NCI-H128 (cell line): Measurements from ENCODE around the gene FKBP5.
"Not testable (repeated sequence)": the region's sequence is repeated elsewhere in the genome, so short reads cannot be mapped to it uniquely, and the experiment has no call there.

ENCODE experiments used
- DNase-seq: peaks from one replicate; lab custom pipeline; 2025; ENCODE audit not compliant: unreplicated experiment; lab: John Stamatoyannopoulos, UW

FKBP5 gene

DNA sequence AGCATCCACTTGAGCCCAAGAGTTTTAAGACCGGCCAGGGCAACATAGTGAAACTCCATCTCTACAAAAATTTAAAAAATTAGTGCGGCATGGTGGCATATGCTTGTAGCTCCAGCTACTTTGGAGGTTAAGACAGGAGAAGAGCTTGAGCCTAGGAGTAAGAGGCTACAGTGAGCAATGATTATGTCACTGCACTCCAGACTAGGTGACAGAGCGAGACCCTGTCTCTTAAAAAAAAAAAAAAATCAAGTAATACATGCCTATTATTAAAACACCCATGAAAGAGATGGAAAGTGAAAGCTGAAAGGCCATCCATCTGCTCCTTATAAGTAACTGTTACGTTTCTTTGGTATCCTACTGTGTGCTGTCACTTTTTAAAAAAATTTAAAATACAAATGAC, 66.4 kb downstream of the FKBP5 start:
- no peak for DNase-seq

- DNase-seq: no peak
These were observed 68.0 kb downstream of the FKBP5 start for GRCh38 chr6:35620706-35621105.

GRCh38 chr6:35613762-35614161, 75.0 kb downstream of the FKBP5 start:
- no peak for DNase-seq

DNA sequence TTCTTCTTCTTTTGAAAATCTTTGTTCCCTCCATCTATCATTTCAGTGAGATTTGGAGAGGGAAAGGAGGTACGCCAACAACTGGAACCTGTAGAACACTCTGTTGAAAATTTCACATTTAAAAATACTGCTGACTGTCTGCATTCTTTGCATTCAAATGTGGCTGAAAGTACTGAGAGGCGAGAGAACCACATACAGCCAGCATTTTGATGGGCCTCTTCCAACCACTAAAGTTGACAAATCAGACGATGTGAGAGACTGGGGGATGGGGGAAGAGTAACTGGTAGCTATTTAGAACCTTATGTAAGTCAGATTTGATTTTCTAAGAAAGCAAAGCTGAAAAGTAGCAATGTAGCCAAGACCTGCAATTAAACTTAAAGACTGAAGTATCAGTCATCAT, 77.5 kb downstream of the FKBP5 start:
- DNase-seq: no peak

DNA sequence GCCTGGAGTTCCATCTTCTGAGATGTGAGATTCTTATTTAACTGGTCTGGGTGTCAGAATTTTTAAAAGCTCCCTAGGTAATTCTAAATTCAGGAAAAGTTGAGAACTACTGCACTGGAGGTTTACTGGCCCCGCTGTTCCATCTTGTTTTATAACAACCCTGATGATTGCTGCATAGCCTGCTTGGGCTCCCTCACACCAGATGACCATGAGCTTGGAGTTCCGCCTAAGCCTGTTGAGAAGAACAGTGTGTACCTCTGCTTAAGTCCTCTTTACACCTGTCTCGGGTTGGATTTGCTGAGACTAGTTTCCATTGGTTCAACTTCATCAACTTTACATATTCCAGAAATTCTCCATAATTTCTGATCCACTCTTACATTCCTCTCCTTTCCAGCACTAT, 77.9 kb downstream of the FKBP5 start:
- DNase-seq: no peak

DNA sequence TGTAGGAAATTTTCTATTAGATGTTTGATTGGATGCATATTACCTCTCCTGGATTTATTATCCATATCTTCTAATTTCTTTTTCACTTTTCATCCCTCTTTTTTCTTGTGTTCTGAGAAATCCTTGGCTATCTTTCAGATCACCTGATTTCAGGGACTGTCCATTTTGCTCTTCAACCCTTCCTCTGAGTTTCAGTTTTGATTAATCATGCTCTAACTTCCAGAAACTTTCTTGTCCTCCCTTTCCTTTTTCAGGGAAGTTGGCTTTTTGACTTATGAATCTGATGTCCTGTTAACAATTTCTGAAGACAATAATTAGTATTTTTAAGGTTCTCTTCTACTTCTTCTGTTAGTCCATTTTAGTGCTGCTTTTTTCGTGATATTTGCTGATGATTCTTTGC, 79.1 kb downstream of the FKBP5 start:
- no peak for DNase-seq

- no peak for DNase-seq
These were observed 81.0 kb downstream of the FKBP5 start for GRCh38 chr6:35607517-35608233.

GRCh38 chr6:35605600-35605999, 83.1 kb downstream of the FKBP5 start:
- DNase-seq: no peak

DNA sequence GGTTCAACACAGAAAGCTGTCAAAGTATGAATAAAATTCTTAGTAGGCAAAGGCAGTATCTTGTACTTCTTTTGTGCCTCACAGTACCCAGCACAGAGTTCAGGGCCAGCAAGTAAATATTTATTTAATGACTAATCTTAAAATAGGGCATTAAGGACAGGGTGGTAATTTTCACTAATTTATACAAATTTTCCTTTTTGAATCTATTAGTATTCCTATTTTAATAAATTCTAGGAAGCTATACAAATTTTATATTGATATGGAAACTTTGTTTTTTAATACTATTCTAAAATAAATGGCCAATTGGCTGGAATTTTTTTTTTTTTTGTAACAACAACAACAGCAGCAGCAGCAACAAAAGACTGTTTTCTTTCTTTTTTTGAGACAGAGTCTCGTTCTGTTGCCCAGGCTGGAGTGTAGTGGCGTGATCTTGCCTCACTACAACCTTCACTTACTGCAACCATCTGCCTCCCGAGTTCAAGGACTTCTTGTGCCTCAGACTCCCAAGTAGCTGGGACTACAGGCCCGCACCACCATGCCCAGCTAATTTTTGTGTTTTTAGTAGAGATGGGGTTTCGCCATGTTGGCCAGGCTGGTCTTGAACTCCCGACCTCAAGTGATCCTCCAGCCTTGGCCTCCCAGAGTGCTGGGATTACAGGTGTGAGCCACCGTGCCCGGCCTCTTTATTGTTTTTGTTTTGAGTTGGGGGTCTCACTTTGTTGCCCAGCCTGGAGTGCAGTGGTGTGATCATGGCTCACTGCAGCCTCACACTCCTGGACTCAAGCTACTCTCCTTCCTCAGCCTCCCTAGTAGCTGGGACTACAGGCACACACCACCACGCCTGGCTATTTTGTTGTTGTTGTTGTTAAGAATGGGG, 85.2 kb downstream of the FKBP5 start:
- no peak for DNase-seq

- no peak for DNase-seq
These were observed 86.4 kb downstream of the FKBP5 start for GRCh38 chr6:35602133-35602946.

- no peak for DNase-seq
These were observed 87.2 kb downstream of the FKBP5 start for GRCh38 chr6:35601331-35602132.

DNA sequence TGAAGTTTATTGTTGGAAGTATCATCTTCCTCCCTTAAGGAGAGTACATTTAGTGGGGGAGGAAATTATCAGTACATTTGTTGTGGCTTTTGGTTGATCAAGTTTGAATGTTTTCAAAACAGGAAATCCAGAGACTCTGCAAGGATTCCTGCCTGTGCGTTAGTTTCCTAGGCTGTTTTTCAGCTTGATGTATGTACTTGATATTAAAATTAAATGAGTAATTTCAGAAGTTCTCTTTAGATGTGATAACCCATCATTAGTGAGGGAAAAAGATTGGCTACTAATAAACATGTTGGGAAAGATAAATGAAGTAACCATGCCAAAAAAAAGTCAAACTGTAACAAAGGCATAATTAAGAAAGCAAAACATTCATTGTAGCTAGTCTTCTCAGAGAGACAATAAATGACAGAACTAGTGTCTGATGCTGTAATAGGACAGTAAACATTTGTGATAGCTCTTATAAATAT, 88.0 kb downstream of the FKBP5 start:
- DNase-seq: no peak

DNA sequence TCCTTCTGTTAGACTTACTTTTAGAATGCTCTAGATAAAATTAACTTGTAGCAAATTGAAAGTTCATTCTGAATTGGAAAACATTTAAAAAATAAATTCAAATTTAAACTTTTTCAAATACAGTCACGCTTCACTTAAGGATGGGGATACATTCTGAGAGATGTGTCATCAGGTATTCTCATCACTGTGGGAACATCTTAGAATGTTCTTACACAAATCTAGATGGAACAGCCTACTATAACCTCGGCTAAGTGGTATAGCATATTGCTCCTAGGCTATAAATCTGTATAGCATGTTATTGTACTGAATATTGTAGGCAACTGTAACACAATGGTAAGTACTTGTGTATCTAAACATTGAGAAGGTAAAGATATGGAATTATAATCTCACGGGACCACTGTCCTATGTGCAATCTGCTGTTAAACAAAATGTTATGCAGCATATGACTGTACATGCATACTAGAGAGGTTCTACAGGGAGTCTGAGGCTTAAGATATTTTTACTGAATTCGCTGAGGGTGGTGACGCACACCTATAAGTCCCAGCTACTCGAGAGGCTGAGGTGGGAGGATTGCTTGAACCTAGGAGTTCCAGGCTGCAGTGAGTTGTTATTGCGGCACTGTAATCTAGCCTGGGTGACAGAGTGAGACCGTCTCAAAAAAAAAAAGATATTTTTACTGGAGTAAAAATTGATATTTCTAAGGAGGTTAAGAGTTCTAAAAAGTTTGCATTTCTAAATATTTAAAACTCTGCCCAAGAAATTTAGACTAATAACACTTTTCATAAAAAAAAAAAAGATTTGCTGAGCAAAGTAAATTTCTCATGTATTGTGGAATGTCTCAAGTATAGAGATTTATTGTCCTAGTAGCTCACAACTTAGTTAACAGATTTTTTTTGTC, 88.7 kb downstream of the FKBP5 start:
- DNase-seq: no peak

- DNase-seq: not testable (repeated sequence)
These were observed 90.1 kb downstream of the FKBP5 start for GRCh38 chr6:35598621-35599020.

DNA sequence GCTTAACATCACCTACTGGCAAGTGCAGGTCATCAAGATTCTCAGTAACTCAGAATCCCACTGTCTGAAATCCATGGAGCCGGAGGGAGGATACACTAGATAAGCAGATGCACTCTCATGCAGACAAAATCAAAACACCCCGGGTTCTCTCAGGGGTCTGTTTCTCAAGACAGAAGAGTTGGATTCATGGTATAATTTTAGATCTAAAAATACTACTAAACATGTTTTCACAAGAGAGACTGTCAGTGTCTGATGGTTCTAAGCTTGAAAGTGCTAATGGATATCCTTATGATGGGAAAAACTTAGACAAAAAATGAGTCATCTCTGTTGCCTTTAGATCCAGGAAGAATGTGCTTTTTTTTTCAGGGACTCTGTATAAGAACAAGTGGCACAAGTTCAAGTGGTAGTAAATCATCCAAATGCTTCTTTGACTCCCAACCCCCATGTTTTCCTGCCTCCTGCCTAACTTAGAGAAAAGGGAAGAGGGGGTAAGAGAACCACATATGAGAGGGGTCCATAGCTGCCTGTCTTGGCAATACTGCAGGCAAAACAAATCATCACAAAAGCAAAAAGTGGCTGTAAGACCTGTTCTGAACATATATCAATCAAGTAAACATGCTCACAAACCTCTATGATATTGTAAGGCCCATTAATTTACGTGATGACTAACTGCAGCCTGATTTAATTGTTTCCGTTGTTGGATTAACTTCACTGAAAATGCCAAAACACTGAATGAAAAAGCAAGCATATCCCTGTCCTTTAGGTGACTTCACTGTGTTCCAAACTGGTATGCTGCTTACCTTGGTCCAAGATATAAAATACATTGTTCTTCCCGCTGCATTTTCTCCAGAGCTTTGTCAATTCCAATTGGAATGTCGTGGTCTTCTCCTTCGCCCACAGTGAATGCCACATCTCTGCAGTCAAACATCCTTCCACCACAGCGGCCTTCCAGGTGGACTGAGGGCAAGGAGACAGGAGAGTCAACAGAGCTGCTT, 92.0 kb downstream of the FKBP5 start:
- DNase-seq: no peak

GRCh38 chr6:35594503-35595186, 94.1 kb downstream of the FKBP5 start:
- no peak for DNase-seq

DNA sequence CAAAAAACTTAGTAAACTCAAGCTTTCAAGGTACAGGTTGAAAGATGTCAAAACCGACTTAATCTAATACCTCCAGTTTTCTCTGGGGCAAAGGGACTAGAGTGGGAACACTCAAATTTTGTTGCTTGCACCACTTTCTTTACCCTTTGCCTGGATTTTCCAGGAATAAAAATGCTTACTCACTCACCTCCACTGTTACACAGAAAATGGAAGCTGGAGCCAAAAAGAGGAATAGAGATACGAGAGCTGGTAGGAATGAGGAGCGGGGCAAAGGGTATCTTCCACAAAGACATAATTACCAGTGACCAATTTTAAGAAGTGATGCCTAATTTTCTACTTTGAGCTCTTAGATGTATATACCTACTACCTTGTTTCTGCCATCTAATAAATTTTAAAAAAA, 96.5 kb downstream of the FKBP5 start:
- DNase-seq: no peak

GRCh38 chr6:35590622-35591066, 98.1 kb downstream of the FKBP5 start:
- no peak for DNase-seq
